NCI-H446 (cell line): ENCODE measurements around the gene TMEM235.

Experiments
- DNase-seq, 2 experiments: peaks; one replicate each; lab custom pipeline; 2025; lab: John Stamatoyannopoulos, UW

Gene TMEM235

DNA sequence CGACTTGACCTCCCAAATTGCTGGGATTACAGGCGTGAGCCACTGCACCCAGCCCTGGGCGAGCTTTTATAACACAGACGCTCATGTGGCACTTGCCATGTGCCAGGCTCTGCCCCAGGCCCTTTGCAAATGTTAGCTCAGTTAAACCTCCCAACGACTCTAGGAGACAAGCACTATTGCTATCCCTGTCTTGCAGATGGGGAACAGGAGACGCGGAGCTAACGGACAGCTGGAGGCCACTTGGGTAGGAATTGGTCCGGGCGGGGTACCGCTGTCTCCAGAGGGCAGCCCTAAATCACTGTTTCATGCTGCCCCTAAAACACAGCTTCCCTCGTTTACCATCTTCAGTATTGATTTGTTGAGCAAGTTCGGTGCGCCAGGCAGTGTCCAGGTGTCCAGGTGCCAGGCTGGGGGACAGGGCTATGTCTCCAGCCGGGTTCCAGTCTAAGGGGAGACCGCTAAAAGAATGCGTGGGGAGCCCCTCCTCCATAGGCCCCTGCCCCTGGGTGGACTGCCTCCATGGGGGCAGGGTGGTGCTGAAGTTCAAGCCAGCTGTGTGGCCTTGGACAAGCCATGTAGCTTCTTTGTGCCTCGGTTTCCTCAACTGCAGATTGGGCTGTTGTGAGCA, 23.7 kb downstream of the TMEM235 start:
- no peak for DNase-seq

DNA sequence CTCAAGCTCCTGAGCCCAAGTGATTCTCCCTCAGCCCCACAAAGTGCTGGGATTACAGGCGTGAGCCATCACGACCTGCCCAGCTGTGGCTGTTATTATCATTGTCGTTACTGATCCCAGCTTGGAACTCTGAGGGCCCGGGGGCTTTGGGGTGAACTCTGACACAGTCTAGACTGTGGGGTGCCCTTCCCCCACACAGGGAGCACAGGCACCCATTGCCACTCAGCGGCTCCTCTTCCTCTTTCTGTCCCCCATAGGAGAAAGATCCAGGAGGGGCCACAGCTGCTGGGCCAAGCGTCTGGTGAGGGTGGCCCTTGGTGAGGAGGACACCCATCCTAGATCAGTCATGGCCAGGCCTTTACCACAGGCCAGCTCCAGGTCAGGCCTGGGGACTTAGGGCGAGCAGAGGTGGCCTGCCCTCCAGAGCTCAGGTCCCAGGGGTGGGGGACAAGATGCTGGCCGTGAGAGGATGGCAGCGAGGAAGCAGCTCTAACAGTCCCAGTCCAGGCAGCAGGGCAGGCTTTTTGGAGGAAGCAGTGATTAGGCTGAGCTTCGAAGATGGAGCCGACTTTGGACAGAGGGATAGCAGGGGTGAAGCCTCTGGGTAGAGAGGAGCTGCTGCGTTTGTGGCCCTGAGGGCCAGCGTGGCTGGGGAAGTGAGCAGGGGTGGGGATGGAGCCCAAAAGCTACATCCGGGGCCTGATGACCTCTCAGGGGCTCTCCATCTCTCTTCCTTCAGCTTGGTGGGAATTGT, 24.7 kb downstream of the TMEM235 start:
- DNase-seq: no peak

DNA sequence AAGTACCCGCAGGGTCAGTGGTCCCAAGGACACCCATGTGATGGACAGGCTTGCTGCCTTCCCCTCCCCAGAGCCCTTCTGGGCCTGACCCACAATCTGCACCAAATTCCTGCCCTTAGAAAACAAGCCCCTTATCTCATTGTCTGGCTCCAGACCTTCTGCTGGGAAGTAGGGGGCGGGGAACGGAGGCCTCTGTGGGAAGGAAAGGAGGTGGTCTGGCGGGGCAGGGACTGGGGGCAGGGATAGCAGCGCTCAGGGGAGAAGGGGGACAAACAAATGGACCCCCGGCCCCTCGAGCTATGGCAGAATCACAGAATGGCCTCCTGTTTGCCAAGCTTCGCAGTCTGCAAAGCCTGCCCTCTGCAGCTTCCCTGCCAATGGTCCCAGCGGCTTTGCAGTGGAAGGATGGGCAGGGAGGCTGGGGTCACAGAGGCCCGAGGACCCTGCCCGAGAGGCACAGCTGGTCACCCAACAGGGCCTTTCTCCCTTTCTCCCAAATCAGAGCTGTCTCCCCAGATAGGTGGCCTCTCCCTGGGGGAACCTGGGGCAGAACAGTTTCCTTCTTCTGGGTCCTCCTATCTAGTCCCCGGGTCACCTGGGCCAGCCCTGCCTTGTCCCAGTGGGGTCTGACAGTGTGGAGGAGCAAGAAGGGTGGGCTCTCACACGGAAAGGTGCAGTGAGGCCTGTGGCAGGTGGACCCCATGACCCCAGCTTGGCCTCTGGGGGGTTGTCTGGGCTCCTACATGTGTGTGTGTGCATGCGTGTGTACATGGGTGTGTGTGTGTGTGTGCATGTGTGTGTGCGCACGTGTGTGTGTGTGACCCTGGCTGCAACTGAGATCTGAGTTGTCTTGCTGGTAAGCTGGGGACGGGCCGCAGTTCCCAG, 25.5 kb downstream of the TMEM235 start:
- DNase-seq: no peak

DNA sequence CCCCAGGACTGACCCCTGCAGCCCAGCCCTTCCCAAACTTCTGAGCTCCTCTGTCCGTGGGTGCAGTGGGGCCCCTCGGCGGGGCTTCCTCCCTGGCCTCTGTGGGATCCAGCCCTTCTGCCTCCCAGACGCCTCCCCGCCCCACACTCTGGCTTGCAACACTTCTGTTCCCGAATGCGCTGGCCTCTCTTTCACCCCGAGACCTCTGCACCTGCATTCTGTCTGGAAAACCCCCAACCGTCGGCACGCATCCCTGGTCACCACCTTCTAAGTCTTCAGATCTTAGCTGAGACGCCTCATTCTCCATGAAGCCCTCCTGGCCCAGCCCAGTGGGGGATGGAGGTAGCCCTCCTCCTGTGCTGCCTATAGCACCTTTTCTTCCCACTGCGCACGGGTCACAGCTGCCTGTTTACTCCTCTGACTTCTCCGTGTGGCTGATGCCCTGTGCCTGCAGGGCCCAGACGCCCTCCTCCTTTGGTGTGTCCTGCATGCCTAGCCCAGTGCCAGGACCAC, 26.4 kb downstream of the TMEM235 start:
- no peak for DNase-seq

DNA sequence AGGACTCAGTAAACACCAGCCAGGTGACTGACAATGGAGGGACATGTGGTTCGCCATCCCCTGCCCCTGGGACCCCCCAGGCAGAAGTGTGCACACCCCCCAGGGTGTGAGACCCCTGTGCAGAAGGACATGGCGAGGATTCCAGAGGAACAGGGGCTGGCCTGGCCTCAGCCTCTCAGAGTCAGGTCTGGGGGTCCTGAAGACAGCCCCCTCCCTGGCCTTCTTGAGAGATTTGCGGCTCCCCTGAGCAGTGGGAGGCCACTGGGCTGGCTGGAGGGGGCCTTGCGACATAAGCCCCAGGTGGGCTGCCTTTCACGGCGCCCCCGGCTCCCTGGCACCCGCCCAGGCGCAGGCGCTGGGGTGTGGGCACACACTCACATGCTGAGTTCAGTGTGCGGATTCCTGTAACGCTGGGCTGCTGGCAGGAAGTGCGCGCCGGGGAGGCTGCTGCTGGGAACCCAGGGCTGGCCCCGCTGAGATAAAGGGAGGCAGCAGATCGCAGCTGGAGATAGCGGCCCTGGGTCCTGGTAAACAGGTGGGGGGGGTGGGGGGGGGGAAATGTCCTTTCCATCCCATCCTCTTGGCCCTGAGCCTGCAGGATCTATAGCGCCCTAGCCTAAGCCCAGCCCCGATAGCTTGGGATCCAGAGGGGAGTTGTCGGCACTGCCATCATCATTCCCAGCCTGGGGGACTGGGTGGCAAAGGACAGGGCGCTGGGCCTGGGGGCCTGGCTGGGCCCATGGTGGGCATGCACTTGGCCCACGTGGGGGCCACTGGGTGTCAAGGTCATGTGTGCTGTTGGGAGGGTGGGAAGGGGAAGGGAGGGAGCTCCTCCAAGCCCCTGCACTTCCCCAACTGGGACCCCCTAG, 27.1 kb downstream of the TMEM235 start:
- no peak for DNase-seq

DNA sequence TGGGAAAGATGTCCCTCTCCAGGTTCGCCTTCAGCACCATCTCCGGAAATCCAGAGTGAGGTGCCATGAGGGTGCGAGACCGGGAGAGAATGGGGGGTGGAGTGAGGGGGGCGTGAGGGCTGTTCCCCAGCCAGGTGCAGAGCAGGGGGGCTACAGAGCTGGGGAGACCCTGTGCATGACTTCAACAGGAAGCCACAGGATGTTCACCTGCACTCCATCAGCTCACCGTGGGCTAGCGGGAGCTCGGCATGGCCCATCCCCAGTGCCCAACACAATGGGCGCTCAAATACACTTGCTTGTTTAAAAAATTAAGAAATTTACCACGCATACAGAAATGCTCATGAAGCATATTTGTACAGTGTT, 27.7 kb downstream of the TMEM235 start:
- no peak for DNase-seq

DNA sequence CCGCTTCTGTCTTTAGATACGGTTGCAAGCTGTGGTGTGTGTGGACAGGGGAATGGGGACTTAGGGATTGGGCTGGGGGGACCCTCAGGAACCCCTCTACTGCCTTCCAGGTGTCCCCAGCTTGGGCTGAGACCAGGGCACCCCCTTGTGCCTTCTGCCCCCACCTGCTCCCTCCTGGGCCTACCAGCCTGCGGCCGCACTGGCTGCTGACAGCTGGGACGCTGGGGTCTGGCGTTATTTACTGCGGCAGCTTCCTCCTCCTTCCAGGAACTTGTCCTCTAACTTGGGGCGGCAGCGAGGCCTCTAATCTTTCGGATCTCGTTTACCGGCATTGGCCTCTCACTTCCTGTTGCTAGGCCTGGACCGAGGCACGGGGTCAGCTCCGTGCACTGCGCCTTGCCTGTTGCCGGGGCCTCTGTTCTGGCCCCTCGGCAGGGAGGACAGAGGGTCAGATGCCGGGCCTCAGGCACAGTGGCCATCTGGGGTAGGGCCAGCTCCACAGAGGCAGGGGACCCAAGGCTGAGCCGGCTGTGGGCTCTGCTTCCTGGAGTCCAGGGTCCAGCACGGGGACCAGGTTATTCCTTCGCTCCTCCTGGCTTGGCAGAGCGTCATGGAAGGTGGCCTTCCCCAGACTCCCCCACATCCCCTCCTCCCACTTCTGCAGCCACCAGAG, 31.8 kb downstream of the TMEM235 start:
- DNase-seq: no peak

DNA sequence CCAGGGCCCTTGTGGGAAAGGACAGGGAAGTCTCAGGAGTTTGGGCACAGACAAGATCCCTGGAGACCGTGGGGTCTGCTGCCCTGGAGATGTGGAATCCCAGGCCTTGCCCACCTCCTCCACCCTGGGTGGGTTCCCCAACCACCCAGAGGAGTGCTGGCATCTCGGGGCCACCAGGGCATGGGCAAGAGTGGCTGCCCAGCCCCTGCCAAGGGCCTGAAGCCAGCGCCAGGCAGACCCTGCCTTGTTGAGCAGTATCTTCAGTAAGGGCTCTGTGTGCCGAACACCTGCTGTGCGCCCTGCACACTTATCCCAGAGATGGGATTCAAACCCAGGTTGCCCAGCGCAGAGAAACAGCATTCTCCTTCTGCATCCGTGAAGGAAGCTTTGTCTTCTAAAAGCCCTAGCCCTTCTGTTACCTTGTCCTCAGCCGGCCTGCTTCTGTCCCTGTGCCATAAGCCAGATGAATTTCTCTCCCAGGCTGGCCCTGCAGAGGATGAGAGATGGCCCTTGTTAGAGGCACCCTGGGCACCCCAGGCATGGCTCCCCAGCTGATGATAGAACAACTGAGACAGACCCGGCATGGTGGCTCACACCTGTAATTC, 32.4 kb downstream of the TMEM235 start:
- DNase-seq: no peak

DNA sequence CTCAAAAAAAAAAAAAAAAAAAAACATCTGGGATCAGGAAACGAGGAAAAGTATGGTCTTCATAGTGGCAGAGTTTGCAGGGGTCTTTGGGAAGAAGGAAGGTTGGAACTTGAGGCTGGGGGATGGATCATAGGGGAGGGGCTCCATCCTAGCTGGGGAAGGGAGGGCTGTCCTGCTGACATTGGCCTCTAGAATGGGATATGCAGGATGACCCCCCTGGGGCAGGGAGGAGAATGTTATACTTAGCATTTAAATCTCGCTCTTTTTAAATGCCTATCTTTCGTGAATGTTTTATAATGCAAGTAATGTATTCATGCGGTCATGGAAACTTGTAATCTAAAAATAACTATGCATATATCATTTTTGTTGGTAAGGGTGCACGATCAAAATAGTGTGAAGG, 33.2 kb downstream of the TMEM235 start:
- DNase-seq: no peak

DNA sequence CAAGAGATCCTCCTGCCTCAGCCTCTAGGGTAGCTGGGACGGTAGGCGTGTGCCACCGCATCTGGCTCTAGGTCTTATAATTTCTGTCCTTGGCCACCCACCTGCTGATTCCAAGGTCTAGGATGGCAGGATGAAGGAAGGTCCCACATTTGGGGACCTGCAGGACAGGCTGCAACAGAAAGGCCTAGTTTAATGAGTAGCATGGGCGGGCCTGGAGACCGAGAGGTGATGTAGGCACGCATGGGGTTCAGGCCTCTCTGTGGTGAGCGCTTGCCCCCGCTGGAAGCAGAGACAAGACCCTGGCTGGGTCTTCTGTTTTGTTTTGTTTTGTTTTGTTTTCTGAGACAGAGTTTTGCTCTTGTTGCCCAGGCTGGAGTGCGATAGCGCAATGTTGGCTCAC, 33.7 kb downstream of the TMEM235 start:
- no peak for DNase-seq

DNA sequence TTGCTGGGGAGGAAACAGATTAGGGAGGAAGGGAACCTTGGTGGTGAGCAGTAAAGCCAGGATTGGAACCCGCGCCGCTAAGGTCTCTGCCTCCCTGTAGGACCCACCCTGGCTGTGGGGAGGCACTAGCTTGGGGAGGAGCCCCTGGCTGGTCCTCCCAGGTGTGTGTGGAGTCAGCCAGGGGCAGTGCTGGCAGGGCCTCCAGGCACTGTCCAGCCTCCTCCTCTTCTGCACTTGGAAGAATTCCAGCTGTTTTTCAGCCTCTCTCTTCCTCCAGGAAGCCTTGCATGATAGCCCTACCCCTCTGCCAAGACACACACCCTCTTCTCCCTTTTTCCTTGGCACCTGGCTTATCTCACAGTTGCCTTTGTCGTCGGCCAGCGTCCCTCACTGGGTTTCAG, 34.8 kb downstream of the TMEM235 start:
- DNase-seq: no peak

DNA sequence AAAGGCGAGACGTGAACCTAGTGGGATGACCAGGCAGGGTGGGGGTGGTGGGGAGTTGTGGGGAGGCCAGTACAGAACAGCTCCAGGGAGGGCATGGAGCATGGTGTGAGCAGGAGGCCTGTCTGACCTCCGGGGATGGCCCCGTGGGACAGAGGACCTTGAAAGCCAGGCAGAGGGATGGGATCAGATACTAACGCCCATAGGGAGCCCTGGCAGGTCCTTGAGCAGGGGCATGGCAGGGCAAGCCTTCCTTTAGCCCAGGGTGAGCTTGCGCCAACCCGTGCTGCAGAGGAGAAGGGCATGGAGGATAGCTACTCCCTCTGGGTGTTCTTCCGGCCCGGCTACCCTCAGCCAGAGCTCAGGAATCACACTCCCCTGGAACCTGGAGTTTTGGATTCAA, 35.3 kb downstream of the TMEM235 start:
- DNase-seq: no peak

DNA sequence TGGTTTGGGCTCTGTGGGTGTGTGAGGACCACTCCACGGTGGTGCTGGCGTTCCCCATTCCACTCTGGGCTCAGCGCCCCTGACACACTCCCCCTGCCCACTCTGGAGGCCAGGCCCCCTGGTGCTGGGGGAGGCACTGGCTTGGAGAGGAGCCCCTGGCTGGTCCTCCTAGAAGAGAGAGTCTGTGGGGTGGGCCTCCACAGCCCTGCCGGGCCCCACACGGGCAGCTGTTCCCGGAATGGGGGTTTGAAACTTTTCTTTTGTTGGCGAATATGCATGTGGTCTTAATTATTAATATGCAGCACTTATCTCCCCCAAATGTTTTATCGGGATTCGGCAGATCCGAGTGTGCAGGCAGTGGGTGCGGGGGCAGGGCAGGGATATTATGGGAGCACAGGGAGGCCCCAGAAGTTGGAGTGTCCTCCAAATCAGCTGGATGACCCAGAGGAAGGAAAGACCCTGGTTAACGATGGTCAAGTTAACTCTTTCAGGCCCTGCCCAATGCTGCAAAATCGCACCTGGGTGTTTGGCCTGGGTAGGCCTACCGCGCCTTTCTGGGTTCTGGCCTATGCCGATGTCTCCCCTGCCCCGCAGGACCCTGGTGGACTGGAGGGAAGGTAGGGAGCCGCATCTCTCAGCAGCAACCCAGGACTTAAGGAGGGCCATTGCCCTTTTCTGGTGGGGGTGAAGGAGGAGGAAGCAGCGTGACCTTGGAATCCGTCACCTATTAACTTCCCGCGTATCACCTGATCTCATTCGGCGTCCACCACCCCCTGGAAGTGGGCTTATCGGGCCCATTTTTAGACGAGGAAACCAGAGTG, 36.0 kb downstream of the TMEM235 start:
- no peak for DNase-seq

DNA sequence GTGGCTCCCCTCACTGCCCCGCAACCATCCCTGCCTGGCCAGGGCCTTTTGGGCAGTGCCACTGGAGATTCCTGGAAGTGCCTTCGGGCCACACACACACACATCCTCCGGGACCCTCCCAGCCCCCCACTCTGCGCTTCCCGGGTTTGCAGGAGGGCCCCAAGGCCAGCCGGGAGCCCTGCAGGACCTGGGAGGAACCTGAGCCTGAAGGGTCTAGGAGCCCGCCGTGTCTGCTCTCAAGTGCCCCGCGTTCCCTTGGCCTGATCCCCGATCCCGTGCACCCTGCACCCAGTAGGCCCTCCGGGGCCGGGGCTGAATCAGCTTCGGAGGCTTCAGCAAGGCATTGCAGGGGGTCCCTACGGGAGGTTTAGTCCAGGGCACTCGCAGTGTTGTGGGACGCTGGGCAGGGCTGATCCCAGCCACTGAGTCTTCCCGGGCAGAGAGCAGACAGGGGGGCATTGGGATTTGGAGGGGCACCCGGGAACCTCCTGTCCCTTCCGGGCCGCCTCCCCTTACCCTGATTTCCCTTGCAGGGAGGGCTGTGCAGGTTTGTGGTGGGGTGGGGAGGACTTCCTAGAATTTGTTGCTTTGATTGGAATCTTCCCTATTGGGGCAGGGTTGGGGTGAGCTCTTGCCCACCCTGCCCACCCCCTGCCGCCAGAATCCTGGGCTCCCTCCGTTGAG, 36.9 kb downstream of the TMEM235 start:
- DNase-seq: no peak

DNA sequence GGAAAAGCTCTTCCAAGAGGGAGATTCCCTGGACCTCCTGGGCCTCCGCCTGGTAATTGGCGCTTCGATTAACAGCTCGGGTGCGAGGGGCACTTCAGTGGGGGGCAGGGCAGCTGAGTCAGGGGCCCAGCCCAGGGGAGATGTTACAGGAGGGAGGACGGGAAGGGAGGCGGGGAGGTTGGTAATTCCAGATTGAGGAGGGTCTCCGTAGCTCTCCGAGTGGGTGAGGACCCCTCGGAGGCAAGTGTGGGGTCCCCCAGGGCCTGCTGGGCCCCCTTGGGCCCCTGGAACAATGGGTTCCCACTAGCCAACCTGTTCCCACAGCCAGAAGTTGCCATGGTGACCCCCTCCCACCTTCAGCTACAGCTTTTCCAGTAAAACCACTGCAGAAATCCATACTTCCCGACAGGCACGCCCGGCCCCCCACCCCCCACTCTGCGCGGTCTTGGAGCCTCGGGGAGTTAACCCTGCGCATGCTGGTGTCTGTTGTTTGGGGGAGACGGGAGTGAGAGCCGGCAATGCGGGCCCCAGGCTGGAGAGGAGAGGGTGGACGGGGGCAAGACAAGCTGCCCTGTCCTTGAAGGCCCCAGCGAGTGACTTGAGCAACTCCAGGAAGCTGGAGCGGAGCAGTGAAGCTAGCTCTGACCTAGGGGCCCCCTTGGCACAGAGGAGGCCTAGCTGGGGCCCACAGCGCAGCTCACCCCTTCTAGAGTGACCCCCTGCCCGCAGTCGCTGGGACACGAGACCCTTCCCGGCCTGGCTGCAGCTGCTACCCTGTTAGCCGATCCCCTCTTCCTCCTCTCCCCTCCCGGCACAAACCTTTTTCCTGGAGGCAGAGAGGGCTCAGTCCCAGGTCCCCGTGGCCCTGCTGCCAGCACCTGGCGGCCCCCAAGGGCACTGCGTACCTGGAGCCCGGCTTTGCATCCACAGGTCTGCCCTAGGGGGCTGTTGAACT, 37.8 kb downstream of the TMEM235 start:
- no peak for DNase-seq

DNA sequence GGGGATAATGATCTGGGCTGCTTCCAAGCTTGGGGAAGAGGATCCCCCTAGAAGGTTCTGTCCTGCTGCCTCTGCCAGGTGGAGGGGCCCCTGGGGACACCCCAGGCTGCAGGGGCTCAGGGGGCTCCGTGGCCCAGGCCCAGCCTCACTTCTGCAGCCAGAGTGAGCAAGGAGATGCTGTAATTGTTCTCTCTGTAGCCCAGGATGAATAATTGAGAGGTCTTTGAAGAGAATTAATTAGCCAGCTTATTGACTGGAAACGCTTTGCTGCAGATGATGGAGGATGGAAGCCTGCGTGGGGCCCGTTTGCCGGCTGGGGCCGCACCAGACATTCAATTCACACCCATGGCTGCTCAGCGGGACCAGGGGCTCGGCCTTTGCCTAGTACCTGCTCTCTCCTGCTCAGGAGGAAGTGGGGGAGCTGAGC, 38.5 kb downstream of the TMEM235 start:
- DNase-seq: no peak

DNA sequence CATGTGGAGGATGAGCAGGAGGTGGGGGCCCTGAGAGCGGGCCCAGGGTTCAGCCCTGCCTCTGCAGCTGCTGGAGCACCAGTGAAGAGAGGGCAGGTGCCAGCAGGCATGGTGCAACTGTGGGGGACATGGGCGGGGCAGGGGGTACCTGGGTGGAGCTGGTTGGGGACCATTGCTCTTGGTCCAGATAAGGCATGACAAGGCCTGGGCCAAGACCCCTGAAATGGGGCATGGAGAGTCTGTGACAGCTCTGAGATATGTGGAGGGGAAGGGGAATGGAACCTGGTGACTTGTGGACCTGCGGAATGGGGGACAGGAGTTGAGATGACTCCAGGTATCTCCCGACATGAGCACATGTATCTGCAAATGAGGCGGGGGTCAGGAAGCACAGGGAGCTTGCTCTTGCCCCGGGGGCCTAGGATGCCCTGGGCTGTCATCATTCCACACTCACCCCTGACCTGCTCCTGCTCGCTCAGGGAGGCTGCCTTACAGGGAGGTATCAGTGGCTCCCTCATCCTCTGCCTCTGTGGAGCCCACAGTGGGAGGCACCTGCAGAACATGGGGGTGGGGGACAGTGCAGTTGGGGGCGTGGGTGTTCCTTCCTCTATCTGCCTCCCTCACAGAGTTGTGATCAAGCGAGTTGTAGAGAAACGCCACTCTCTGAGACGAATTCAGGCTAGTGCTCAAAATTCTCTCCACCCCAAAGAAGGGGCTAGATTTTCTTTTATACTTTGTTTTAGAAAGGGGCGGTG, 40.2 kb downstream of the TMEM235 start:
- no peak for DNase-seq
